ENCODE measurements around the gene INTS11.

Gene INTS11

GRCh38 chr1:1298861-1299685 is 25.4 kb downstream of the INTS11 start:
- DNase-seq = peak; percentile 71

GRCh38 chr1:1297802-1298424 is 26.5 kb downstream of the INTS11 start:
- DNase-seq = no peak

- DNase-seq = no peak
Observed at GRCh38 chr1:1296070-1297061, 28.1 kb downstream of the INTS11 start.

GRCh38 chr1:1295154-1295923 is 29.1 kb downstream of the INTS11 start:
- DNase-seq = no peak

DNA sequence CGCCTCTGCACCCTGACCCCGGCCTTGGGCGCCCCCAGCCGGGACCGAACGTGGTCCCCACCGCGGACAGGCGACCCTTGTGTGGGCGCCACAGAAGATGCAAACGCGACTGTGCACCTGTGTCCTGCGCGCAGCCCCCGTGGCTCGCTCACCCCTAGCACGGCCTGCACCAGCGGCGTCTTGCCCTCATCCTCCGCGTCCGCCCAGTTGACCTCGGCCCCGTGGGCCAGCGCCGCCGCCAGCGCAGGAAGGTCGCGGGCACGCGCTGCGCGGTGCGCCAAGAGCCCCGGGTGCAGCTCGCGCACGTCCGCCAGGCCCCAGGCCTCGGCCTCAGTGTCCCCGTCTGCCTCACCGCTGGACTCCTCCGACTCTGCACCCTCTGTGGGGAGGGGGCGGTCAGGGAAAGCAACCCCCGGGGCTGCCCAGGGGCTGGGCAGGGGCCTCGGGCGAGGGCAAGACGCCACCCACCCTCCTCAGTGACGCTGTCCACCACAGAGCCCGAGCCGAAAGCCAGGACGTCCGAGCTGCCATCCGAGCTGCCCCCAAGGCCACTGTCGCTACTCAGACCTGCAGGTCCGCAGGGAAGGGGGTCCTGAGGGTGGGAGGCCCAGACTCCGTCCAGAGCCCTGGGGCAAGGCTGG is 30.1 kb downstream of the INTS11 start:
- no peak for DNase-seq

- no peak for DNase-seq
Observed at GRCh38 chr1:1293263-1294249, 30.9 kb downstream of the INTS11 start.

DNA sequence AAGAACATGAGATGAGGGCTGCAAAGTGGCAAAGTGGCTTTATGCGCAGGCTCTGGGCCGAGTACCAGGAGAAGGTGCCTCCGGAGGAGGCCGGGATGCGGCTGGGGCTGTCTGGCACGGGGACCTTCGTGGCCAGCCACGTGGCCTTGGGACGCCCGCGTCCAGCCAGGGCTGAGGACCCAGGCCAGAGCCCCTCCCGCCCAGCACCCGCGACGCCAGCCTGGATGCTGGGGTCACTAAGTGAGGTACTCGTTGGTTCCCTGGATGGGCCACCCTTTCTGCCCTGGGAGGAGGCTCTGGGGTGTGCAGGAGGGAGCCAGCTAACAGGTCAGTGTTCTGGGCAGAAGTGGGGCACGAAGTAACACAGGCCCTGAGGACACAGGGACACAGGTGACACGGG is 31.6 kb downstream of the INTS11 start:
- DNase-seq = no peak

DNA sequence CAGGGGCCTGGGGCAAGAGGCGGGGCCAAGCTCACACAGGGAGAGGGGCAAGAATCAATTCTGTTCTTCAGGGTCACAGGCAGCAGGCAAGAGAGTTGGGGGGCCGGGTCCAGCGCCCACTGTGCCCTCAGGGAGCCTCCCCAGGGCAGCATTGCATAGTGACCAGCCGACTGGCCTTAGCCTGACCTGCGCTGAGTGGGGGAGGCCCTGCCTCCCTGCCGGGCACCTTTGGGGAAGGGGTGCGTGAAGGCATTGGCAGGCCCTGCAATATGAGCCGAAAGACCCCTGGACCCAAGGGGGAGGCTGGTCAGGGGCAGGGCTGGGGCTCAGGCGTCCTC is 32.0 kb downstream of the INTS11 start:
- DNase-seq = no peak

DNA sequence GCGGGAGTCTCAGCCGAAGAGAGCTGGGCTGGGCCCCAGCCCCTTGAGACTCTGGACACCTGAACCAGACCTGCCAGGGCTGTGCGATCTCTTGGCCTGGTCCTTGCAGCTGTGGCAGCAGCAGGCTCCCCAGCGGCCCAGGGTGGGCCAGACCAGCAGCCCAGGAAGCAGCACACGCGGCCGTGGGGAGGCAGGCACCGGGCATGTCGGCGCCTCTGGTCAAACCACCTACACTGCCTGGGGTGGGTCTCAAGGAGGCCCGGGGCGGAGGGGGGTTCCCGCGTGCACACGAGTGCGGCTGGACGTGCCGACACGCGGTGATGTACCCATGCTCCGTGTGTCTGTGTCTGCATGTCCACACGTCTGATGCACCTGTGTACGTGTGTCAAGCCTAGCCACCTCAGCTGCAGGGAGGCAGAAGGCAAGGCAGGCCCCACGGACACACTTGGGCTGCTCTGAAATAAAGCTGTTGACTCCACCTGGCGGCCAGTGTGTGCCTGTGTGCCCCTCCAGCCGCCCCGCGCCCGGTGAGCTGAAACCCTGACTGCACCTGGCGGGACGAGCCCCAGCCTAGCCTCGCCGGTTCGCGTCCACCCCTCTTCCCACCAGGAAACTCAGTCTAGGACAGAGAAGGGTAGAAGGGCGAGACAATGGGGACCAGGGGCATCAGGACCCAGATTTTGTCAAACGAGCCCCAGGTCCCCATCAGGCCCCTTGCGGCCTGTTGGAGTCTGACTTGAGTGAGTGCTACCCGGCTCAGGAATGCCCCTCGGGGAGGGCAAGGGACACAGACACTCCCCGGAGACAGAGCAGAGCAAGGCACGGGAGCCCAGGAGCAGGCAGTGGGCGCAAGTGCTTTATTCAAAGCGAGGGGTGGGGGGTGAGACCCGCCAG is 32.7 kb downstream of the INTS11 start:
- DNase-seq = peak; percentile 78

- DNase-seq = no peak
Observed at GRCh38 chr1:1291023-1291528, 33.4 kb downstream of the INTS11 start.

- DNase-seq = no peak
Observed at GRCh38 chr1:1290238-1290731, 34.2 kb downstream of the INTS11 start.

- DNase-seq = no peak
Observed at GRCh38 chr1:1287288-1288110, 37.0 kb downstream of the INTS11 start.

DNA sequence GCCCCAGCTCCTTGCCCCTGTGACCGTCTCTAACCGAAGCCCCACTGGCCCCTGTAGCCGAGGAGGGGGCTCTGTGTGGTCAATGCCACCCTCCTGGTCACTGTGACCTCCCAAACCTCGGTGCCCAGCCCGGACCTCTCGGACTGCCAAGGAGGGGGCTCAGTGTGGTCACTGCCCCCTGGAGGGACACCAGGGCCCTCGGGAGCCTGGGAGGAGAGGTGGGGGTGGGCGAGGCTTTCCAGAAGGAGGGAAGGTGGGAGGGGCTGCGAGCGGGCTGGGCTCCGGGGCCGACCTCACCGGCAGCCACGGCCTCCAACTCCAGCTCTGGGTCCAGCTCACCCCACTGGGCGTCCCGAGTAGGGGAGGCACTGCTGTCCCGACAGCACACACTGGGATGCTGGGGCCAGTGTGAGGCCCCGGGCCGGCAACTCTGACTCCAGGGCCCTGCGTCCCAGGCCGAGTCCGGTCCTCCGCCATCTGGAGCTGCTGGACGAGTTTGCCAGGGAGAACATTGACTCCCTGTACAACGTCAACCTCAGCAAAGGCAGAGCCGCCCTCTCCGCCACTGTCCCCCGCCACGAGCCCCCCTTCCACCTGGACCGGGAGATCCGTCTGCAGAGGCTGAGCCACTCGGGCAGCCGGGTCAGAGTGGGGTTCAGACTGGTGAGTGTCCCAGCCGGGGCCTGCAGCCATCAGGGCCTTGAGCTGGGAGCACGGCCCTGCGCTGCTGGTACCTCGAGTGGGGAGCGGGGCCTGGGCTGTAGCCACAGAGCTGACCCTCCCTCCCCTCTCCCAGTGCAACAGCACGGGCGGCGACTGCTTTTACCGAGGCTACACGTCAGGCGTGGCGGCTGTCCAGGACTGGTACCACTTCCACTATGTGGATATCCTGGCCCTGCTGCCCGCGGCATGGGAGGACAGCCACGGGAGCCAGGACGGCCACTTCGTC is 37.9 kb downstream of the INTS11 start:
- DNase-seq = no peak

- no peak for DNase-seq
Observed at GRCh38 chr1:1285611-1286311, 38.7 kb downstream of the INTS11 start.

DNA sequence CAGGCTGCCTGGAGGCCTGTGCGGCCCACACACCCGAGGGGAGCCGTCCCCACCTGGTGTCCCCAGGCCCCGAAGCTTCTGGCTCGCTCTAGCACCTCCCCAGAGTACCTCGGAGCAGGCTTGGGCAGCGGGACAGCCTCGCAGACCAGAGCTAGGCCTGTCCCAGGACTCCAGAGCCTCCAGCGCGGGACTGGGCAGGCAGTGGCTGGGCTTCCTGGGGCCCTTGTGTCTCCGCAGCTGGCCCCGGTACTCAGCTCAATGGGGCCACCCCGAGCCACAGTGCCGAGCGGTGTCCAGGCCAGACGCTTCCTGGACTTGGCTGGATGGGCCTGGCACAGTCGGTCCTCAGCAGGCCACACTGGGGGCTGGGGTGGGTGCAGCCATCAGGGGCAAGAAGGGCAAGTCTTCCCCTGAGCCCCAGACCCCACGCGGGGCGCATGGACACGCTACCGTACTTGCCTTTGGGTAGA is 39.3 kb downstream of the INTS11 start:
- no peak for DNase-seq

Measured in right forelimb (tissue), 1 donor.